HL-60 (cell line): ENCODE measurements around the gene SERP2.

Source experiments
- TF ChIP-seq, protein P1 (sequence below): IDR thresholded peaks from one replicate; pipeline ENCODE4 v1.5.1; 2011; ENCODE audit warnings: low read length, control low read depth, inconsistent platforms; ENCODE audit not compliant: insufficient read depth
- TF ChIP-seq, protein P2 (sequence below): IDR thresholded peaks from 2 replicates; pipeline ENCODE4 v1.6.1; 2012; ENCODE audit warnings: low read depth; ENCODE audit not compliant: insufficient replicate concordance

DNA sequence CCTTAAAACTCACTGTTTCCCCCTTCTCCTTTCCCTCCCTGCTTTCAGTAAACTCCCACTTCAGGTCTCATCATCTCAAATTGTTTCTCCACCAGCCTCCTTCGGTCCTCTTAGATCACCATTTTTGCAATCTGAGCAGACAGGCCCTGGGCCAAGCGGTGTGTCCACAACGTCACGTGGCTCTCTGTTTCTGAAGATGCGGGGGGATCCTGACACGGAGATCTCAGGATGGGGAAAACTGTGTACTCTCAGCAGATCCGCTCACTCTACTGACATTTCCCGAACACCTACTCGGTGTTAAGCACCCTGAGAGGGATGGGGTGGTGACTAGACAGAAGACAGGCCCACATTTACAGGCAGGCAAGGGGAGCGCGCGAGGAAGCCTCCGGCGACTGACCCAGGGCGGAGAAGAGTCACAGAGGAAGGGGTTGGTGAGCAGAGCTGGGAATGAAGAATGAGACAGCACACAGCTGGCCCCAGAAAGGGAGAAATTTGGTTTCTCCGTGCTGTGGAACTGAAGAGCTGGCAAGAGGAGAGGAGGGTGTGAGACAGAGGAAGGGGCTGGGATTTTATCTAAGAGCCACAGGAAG lies 38.8 kb downstream of the SERP2 start:
- TF ChIP-seq, protein P1, sequence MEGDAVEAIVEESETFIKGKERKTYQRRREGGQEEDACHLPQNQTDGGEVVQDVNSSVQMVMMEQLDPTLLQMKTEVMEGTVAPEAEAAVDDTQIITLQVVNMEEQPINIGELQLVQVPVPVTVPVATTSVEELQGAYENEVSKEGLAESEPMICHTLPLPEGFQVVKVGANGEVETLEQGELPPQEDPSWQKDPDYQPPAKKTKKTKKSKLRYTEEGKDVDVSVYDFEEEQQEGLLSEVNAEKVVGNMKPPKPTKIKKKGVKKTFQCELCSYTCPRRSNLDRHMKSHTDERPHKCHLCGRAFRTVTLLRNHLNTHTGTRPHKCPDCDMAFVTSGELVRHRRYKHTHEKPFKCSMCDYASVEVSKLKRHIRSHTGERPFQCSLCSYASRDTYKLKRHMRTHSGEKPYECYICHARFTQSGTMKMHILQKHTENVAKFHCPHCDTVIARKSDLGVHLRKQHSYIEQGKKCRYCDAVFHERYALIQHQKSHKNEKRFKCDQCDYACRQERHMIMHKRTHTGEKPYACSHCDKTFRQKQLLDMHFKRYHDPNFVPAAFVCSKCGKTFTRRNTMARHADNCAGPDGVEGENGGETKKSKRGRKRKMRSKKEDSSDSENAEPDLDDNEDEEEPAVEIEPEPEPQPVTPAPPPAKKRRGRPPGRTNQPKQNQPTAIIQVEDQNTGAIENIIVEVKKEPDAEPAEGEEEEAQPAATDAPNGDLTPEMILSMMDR: no peak
- TF ChIP-seq, protein P2, sequence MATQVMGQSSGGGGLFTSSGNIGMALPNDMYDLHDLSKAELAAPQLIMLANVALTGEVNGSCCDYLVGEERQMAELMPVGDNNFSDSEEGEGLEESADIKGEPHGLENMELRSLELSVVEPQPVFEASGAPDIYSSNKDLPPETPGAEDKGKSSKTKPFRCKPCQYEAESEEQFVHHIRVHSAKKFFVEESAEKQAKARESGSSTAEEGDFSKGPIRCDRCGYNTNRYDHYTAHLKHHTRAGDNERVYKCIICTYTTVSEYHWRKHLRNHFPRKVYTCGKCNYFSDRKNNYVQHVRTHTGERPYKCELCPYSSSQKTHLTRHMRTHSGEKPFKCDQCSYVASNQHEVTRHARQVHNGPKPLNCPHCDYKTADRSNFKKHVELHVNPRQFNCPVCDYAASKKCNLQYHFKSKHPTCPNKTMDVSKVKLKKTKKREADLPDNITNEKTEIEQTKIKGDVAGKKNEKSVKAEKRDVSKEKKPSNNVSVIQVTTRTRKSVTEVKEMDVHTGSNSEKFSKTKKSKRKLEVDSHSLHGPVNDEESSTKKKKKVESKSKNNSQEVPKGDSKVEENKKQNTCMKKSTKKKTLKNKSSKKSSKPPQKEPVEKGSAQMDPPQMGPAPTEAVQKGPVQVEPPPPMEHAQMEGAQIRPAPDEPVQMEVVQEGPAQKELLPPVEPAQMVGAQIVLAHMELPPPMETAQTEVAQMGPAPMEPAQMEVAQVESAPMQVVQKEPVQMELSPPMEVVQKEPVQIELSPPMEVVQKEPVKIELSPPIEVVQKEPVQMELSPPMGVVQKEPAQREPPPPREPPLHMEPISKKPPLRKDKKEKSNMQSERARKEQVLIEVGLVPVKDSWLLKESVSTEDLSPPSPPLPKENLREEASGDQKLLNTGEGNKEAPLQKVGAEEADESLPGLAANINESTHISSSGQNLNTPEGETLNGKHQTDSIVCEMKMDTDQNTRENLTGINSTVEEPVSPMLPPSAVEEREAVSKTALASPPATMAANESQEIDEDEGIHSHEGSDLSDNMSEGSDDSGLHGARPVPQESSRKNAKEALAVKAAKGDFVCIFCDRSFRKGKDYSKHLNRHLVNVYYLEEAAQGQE: no peak
